GM18867 (cell line): ENCODE results near the gene OTOG.

Source experiments
- ATAC-seq: cut with Tn5 transposase; IDR thresholded peaks from one replicate; pipeline ENCODE4 v1.9.1; 2021; ENCODE audit warnings: mild to moderate bottlenecking, moderate library complexity; ENCODE audit not compliant: unreplicated experiment

Gene OTOG

GRCh38 chr11:17540807-17541206 lies 6.3 kb upstream of the OTOG start:
- no peak for ATAC-seq

DNA sequence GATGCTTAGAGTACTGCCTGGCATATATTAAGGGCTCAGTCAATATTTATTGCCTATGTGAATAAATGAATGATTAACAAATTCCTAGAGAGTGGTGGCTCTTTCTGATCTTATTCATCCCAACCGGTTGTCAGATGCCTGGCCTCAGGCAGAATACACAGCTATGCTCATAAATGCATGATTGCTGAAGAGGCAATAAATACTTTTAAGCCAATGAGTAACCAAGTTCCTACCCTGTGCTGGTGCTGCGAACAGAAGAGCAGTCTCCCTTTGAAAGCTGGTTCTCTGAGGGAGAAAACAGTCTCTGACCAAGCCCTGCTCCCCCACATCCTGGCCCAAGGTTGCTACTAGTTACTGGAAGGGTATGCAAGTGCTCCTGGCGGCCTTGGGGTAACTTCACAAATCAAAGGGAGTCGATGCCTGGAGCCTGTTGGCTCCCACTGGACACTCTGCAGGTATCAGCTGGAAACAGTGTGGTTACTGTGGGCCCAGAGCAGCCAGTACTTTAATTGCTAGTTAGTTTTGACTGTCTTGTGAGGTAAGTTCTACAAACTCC lies 5.7 kb upstream of the OTOG start:
- no peak for ATAC-seq

DNA sequence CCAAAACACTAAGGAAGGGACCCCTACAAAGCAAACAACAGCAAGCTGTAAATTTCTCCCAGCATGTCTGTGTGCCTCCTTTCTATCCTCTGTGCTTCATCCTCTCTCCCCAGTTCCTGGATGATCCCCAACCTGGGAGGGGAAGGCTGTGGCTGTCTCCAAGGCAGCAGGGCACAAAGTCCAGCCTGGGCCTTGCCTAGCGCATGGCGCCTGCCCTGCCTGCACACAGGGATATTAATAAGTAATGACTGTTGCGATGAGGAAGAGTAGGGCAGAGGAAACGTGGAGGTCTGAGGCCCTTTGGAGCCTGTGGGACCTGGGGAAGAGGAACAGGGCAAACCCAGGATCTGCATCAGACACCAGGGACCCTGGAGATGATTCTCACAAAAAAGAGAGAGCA lies 4.8 kb upstream of the OTOG start:
- ATAC-seq = no peak

DNA sequence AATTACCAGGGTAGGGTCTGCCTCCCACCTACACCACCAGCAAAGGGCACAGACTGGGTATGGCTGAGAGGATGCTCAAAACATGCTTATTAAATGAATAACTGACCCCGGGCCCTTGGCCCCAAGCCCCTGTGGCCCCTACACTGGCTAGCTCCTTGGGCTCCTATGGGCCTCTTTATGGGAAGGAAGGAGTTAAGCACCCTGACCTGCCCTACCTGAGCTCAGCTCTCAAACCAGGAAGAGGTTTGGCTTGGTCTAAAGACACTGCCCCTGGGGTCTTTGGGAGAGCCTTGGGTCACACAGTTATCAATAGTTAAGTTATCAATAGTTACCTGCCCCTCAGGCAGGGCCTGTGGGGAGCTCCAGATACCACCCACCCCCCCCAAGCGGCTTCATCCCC lies 4.0 kb upstream of the OTOG start:
- ATAC-seq = no peak

GRCh38 chr11:17543574-17544180 lies 3.4 kb upstream of the OTOG start:
- no peak for ATAC-seq

GRCh38 chr11:17544181-17544622 lies 2.9 kb upstream of the OTOG start, which contains the start of gene USH1C:
Gene USH1C, minus strand, starts transcription at chr11:17544416. Its CDS starts 109 bp downstream, at chr11:17544307.
- ATAC-seq = no peak

DNA sequence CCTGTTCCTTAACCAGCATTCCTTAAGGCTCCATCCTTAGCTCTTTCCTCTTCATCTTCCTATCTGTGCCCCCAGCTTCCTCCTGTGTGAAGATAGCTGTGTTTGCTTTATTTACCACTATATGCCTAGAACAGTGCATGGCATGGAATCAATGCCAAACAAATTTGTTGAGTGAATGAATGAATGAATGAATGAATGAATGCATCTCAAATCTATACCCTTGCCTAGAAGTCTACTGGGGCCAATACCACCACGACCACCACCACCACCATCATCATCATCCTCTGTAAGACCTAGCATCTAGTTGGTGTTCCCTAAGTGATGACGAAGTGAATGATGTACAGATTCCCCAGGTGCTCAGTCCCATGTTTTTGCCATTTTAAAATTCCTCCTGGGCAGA lies 819 bp upstream of the OTOG start:
- no peak for ATAC-seq

DNA sequence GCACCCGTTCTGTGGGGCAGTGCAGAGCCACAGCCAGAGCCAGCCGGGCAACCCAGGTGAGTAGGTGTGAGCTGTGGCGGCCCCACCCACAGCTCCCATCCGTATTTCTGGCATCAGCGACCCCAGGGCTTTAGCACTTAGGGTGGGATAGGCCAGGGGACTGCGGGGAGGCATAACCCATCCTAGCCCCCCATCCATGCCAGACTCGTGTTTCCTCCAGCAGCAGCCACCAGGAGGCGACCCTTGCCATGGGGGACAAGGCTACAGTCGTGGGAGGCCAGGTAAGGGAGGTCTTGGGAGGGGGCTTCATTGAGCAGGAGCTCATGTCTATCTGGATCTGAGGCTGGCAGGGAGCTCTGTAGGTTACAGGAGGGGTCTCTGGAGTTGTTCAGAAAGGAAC lies 873 bp downstream of the OTOG start:
- no peak for ATAC-seq

GRCh38 chr11:17548444-17548843 lies 1.4 kb downstream of the OTOG start:
- no peak for ATAC-seq

DNA sequence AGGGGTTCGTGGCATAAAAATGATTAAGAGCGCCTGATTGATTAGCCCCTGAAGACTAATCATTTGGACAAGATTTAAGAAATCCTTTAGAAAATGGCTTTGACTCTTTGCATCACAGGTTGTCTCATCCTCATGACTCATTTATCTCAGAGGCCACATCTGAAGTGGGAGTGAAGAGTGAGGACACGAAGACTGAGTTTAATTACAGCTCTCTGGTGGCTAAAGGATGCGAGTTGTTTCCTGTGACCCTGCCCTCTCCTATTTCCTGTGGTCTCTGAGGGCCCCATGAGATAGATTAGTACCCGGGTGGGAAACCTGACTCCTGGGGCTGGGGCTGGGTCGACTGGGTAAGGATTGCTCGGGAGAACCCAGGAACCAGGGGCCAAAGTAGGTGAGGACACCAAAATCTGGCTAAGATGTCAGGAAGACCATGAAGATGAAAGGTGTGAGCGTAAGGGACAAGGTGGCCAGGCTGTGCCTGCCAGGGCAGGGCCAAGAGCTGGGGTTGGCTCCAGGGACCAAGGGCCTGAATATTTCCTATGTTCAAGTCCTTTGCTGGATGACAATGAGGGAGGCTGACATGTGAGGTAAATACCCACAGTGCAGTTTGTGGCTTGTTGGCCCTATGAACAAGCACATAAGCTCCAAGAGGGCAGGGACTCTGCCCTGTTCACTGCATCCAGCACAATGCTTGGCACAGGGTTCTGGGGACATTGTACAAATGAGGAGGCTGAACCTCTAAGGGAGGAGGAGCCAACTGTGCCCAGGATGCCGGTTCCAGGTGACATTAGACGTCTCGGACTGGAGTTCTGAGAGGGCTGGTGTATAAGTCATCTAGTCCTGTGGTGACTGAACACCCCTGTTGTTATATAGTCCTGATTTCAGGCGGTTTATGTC lies 3.6 kb downstream of the OTOG start:
- ATAC-seq = no peak

DNA sequence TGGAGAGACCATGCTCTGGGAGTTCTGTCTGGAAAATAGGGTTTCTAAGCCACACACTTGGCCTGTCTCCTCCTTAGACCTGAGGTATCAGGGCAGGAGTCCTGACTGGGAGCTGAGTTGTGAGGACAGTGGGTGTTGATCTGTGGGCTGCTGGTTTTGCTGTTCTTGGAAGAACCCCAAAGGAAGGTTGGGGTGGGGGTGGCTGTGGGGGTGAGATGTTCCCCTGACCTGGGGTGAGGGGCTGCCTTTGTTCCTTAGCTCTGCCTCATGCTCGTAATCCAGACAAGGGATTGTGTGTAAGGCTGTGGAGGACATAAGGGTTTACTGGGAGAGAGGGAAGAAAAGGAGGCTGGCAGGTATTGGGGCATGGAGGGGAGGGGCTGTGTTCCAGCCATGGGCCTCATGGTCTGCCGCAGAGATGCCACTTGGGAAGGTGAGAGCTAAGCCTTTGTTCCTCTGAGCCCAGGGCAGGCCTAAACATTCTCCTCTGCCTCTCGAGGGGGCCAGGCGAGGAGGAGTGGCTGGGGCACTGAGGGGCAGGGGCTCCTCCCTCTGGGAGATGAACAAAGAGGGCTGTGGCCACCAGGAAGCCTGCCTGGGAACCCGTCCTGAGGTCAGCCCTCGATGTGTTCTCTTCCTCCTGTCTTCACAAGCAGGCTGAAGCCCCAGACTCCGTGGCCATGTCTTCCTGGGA lies 4.4 kb downstream of the OTOG start:
- no peak for ATAC-seq

- ATAC-seq = no peak
Observed at GRCh38 chr11:17552041-17552355, 4.9 kb downstream of the OTOG start.

GRCh38 chr11:17552392-17553248 lies 5.6 kb downstream of the OTOG start:
- no peak for ATAC-seq

- no peak for ATAC-seq
Observed at GRCh38 chr11:17553249-17553546, 6.1 kb downstream of the OTOG start.

DNA sequence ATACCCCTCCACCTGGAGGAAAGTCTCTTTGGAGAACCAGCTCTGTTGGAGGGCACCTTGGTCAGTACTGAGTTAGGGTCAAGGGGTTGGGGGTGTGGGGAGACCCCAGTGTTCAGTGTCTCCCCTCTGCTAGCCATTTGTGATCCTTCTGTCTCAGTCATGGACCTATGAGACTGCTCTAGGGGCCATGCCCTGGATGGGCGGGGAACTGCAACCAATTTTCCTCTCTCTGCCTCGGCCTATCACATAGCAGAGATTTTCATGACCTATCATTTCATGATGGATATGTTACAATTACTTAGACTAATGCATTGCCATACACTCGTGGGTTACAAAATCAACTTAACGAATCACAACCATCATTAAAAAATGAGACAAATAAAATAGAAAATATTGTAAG lies 7.4 kb downstream of the OTOG start:
- ATAC-seq = no peak

GRCh38 chr11:17556999-17557398 lies 9.9 kb downstream of the OTOG start:
- no peak for ATAC-seq

- ATAC-seq = no peak
Observed at GRCh38 chr11:17558025-17558780, 11.1 kb downstream of the OTOG start.

GRCh38 chr11:17558916-17559315 lies 11.9 kb downstream of the OTOG start:
- ATAC-seq = no peak

- no peak for ATAC-seq
Observed at GRCh38 chr11:17559341-17560087, 12.5 kb downstream of the OTOG start.
